ENCODE measurements around the gene COL18A1. TPM values are rescaled to one million over a fixed set of nuclear protein-coding genes. Genes with fewer than 3 reads are reported as not detected.

COL18A1 gene
- total and polyA plus RNA-seq, 4 donors = 44.9 to 308 (median 232) TPM

DNA sequence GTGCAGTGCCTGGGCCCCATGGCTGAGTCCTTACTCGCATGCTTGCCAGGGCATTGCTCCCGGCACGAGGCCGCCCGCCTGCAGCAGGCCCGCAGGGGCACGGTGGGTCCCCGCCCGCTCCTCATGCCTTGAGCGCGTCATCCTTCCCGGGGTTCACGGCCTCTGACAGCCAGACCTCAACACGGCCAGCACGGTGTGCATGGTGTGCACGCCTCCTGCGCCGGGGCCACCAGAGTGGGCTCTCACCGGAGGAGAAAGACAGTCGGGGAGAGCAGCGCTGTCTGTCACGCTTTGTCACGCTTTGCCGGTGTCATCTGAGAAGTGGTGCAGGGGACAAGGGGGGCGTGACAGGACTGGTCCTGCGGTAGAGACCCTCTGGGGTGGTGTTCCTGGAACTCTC is 11.9 kb upstream of the COL18A1 start:
- WGBS = 94% methylated on average over 26 of the region's 26 CpGs

DNA sequence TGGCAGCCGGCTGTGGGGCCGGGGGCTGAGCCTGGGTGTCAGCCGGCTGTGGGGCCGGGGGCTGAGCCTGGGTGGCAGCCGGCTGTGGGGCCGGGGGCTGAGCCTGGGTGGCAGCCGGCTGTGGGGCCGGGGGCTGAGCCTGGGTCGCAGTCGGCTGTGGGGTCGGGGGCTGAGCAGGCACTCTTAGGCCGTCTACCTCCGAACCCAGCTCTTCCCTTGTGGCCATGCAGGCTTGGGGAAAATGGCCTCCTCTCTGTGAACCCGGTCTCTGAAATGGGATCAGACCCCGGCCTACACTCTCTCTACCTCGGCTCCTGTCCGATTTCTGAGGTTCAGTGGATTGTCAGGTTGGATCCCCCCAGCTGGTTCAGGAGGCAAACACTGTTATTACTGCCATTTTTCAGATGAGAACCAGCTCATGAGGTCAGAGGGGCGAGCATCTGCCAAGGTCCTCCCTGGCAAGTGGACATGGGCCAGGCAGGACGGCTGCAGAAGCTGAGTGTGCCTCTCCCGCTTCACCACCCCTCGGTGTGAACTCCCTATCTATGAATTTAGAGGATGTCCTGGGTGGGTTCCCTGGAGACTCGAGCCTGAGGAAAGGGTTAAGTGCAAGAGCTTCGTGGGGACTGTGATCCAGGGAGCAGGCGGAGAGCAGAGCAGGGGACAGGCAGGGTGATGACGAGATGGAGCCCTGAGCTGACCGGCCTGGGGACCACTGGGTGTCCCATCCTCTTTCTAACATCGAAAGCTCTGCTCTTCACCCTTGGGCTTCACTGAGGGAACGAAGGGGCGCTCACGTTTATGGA is 10.9 kb upstream of the COL18A1 start:
- H3K27ac ChIP-seq (ENCODE audit: low read depth in 1 of 2, low read length in 2 of 2) = no peak overlapping the region
- no peaks in the 10 kb centered on the region for H3K4me1 ChIP-seq (ENCODE audit: control insufficient read depth in 4 of 4, insufficient read depth in 4 of 4, low read length in 3 of 4)
- no peaks in the 10 kb centered on the region for H3K27me3 ChIP-seq (ENCODE audit: control insufficient read depth in 4 of 4, insufficient read depth in 4 of 4, low read length in 3 of 4)
- no peaks in the 10 kb centered on the region for H3K36me3 ChIP-seq (ENCODE audit: control insufficient read depth in 4 of 4, insufficient read depth in 3 of 4, low read depth in 1 of 4, low read length in 3 of 4)
- no peak overlapping the region for H3K9ac ChIP-seq (ENCODE audit: low read depth in 1 of 2, low read length in 2 of 2)
- WGBS = 86% methylated on average over 30 of the region's 30 CpGs
- TF ChIP-seq HNF4G (IDR thresholded peaks at IDR 0.05) = no peak
- TF ChIP-seq, protein P1, sequence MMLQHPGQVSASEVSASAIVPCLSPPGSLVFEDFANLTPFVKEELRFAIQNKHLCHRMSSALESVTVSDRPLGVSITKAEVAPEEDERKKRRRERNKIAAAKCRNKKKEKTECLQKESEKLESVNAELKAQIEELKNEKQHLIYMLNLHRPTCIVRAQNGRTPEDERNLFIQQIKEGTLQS (IDR thresholded peaks at IDR 0.05) = no peak
- no peak for TF ChIP-seq GABPA (IDR thresholded peaks at IDR 0.05 in 1 of 2, conservative IDR thresholded peaks at IDR 0.05 in 1 of 2)
- no peak for TF ChIP-seq FOXA2 (IDR thresholded peaks at IDR 0.05)
- no peak for TF ChIP-seq HNF4A (conservative IDR thresholded peaks at IDR 0.05)
- H3K9me3 ChIP-seq (ENCODE audit: control insufficient read depth in 4 of 4, low read length in 3 of 4) = no peaks in the 10 kb centered on the region
- no peak overlapping the region for H3K4me3 ChIP-seq (ENCODE audit: low read depth in 1 of 3, low read length in 3 of 3)
- peak; percentile 20 for DNase-seq (ENCODE audit: low spot score)

More for the DNA sequence above, 11.9 kb upstream of the COL18A1 start:
- H3K4me1 ChIP-seq (ENCODE audit: control insufficient read depth in 4 of 4, insufficient read depth in 4 of 4, low read length in 3 of 4) = no peaks in the 10 kb centered on the region
- no peaks in the 10 kb centered on the region for H3K27me3 ChIP-seq (ENCODE audit: control insufficient read depth in 4 of 4, insufficient read depth in 4 of 4, low read length in 3 of 4)
- no peaks in the 10 kb centered on the region for H3K36me3 ChIP-seq (ENCODE audit: control insufficient read depth in 4 of 4, insufficient read depth in 3 of 4, low read depth in 1 of 4, low read length in 3 of 4)
- no peak for DNase-seq (ENCODE audit: low spot score)
- TF ChIP-seq HNF4A (conservative IDR thresholded peaks at IDR 0.05) (no peak), EGR1 (IDR thresholded peaks at IDR 0.05; ENCODE audit: low read depth in 2 of 2) (no peak)
- no peaks in the 10 kb centered on the region for H3K9me3 ChIP-seq (ENCODE audit: control insufficient read depth in 4 of 4, low read length in 3 of 4)
- H3K9ac ChIP-seq (ENCODE audit: low read depth in 1 of 2, low read length in 2 of 2) = no peak overlapping the region
- no peak overlapping the region for H3K4me3 ChIP-seq (ENCODE audit: low read depth in 1 of 3, low read length in 3 of 3)
- H3K27ac ChIP-seq (ENCODE audit: low read depth in 1 of 2, low read length in 2 of 2) = no peak overlapping the region

DNA sequence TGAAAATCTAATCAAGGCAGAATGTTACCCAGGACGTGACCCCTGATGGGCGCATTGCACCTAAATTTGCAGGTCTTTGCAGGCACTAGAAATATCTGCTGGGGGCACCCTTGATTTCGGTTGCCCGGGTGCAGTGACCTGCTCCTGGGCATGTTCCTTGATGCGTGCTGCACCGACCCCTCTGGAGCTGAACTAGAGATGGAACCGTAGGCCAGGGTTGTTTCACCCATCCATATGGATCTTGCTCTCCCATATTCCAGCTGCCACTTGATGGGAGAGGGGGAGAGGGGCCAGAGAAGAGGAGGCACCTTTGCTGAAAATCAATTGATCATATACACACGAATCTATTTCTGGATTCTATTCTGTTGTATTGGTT is 8.4 kb upstream of the COL18A1 start:
- Histone ChIP-seq H3K4me3 (ENCODE audit: low read depth in 1 of 3, low read length in 3 of 3) (no peak overlapping the region), H3K27me3 (ENCODE audit: control insufficient read depth in 4 of 4, insufficient read depth in 4 of 4, low read length in 3 of 4) (no peaks in the 10 kb centered on the region), H3K27ac (ENCODE audit: low read depth in 1 of 2, low read length in 2 of 2) (no peak overlapping the region), H3K36me3 (ENCODE audit: control insufficient read depth in 4 of 4, insufficient read depth in 3 of 4, low read depth in 1 of 4, low read length in 3 of 4) (no peaks in the 10 kb centered on the region), H3K9ac (ENCODE audit: low read depth in 1 of 2, low read length in 2 of 2) (no peak overlapping the region), H3K9me3 (ENCODE audit: control insufficient read depth in 4 of 4, low read length in 3 of 4) (no peaks in the 10 kb centered on the region), H3K4me1 (ENCODE audit: control insufficient read depth in 4 of 4, insufficient read depth in 4 of 4, low read length in 3 of 4) (no peaks in the 10 kb centered on the region)
- TF ChIP-seq, protein P1 (IDR thresholded peaks at IDR 0.05) = no peak
- TF ChIP-seq SP1 (IDR thresholded peaks at IDR 0.05) (no peak), NR2F2 (IDR thresholded peaks at IDR 0.05) (no peak), JUND (IDR thresholded peaks at IDR 0.05) (no peak), RXRA (IDR thresholded peaks at IDR 0.05) (no peak), EGR1 (IDR thresholded peaks at IDR 0.05; ENCODE audit: low read depth in 2 of 2) (no peak), RAD21 (IDR thresholded peaks at IDR 0.05) (no peak), FOXA1 (IDR thresholded peaks at IDR 0.05) (no peak), YY1 (IDR thresholded peaks at IDR 0.05) (no peak), GABPA (IDR thresholded peaks at IDR 0.05 in 1 of 2, conservative IDR thresholded peaks at IDR 0.05 in 1 of 2) (no peak), FOXA2 (IDR thresholded peaks at IDR 0.05) (no peak), TAF1 (conservative IDR thresholded peaks at IDR 0.05) (no peak), HNF4A (conservative IDR thresholded peaks at IDR 0.05) (no peak), HNF4G (IDR thresholded peaks at IDR 0.05) (no peak)
- TF ChIP-seq, protein P2, sequence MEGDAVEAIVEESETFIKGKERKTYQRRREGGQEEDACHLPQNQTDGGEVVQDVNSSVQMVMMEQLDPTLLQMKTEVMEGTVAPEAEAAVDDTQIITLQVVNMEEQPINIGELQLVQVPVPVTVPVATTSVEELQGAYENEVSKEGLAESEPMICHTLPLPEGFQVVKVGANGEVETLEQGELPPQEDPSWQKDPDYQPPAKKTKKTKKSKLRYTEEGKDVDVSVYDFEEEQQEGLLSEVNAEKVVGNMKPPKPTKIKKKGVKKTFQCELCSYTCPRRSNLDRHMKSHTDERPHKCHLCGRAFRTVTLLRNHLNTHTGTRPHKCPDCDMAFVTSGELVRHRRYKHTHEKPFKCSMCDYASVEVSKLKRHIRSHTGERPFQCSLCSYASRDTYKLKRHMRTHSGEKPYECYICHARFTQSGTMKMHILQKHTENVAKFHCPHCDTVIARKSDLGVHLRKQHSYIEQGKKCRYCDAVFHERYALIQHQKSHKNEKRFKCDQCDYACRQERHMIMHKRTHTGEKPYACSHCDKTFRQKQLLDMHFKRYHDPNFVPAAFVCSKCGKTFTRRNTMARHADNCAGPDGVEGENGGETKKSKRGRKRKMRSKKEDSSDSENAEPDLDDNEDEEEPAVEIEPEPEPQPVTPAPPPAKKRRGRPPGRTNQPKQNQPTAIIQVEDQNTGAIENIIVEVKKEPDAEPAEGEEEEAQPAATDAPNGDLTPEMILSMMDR (IDR thresholded peaks at IDR 0.05; ENCODE audit: low read depth, low read length, missing input control) = no peak
- TF ChIP-seq, protein P3, sequence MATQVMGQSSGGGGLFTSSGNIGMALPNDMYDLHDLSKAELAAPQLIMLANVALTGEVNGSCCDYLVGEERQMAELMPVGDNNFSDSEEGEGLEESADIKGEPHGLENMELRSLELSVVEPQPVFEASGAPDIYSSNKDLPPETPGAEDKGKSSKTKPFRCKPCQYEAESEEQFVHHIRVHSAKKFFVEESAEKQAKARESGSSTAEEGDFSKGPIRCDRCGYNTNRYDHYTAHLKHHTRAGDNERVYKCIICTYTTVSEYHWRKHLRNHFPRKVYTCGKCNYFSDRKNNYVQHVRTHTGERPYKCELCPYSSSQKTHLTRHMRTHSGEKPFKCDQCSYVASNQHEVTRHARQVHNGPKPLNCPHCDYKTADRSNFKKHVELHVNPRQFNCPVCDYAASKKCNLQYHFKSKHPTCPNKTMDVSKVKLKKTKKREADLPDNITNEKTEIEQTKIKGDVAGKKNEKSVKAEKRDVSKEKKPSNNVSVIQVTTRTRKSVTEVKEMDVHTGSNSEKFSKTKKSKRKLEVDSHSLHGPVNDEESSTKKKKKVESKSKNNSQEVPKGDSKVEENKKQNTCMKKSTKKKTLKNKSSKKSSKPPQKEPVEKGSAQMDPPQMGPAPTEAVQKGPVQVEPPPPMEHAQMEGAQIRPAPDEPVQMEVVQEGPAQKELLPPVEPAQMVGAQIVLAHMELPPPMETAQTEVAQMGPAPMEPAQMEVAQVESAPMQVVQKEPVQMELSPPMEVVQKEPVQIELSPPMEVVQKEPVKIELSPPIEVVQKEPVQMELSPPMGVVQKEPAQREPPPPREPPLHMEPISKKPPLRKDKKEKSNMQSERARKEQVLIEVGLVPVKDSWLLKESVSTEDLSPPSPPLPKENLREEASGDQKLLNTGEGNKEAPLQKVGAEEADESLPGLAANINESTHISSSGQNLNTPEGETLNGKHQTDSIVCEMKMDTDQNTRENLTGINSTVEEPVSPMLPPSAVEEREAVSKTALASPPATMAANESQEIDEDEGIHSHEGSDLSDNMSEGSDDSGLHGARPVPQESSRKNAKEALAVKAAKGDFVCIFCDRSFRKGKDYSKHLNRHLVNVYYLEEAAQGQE (IDR thresholded peaks at IDR 0.05) = no peak
- TF ChIP-seq, protein P4, sequence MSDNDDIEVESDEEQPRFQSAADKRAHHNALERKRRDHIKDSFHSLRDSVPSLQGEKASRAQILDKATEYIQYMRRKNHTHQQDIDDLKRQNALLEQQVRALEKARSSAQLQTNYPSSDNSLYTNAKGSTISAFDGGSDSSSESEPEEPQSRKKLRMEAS (IDR thresholded peaks at IDR 0.05) = no peak
- TF ChIP-seq, protein P5, sequence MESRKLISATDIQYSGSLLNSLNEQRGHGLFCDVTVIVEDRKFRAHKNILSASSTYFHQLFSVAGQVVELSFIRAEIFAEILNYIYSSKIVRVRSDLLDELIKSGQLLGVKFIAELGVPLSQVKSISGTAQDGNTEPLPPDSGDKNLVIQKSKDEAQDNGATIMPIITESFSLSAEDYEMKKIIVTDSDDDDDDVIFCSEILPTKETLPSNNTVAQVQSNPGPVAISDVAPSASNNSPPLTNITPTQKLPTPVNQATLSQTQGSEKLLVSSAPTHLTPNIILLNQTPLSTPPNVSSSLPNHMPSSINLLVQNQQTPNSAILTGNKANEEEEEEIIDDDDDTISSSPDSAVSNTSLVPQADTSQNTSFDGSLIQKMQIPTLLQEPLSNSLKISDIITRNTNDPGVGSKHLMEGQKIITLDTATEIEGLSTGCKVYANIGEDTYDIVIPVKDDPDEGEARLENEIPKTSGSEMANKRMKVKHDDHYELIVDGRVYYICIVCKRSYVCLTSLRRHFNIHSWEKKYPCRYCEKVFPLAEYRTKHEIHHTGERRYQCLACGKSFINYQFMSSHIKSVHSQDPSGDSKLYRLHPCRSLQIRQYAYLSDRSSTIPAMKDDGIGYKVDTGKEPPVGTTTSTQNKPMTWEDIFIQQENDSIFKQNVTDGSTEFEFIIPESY (IDR thresholded peaks at IDR 0.05) = no peak
- WGBS = 78% methylated on average over 8 of the region's 8 CpGs
- no peak for DNase-seq (ENCODE audit: low spot score)

Data from liver (tissue), 9 donors.